ENCODE data around the gene MEIS1. TPM values are rescaled to one million over a fixed set of nuclear protein-coding genes. Genes with fewer than 3 reads are reported as not detected.

Gene MEIS1
- total and polyA plus RNA-seq, 2 of the 8 experiments (the other 6 are each of a cell fraction or from before 2014, with no cell fraction given), result 0.17 to 1.2 TPM

GRCh38 chr2:66604976-66605375 is 170.1 kb downstream of the MEIS1 start:
- Histone ChIP-seq H3K4me1 (replicated peaks in 1 of 4; ENCODE audit: control insufficient read depth in 3 of 4, insufficient read depth in 4 of 4, low read length in 3 of 4) (no peaks in the 10 kb centered on the region), H3K79me1 (ENCODE audit: low read depth, low read length) (no peaks in the 10 kb centered on the region), H3K18ac (ENCODE audit: extremely low read depth, low read length) (no peak overlapping the region), H3K27ac (ENCODE audit: low read depth, low read length) (no peak overlapping the region), H2AFZ (ENCODE audit: low read length) (no peak overlapping the region), H3K56ac (replicated peaks; ENCODE audit: insufficient read length, low read depth, low read length) (no peak overlapping the region), H3K4me2 (ENCODE audit: insufficient read depth in 1 of 2, low read depth in 2 of 2, low read length in 2 of 2) (no peak overlapping the region), H4K8ac (ENCODE audit: extremely low read depth, insufficient read depth, low read length) (no peak overlapping the region), H2AK5ac (ENCODE audit: low read depth, low read length) (no peak overlapping the region), H3K9me3 (ENCODE audit: insufficient read depth in 2 of 2, low read depth in 1 of 2, low read length in 1 of 2) (no peaks in the 10 kb centered on the region), H4K91ac (replicated peaks; ENCODE audit: insufficient read length, low read length) (no peak overlapping the region), H3K4ac (replicated peaks; ENCODE audit: insufficient read length, low read depth, low read length) (no peak overlapping the region), H4K20me1 (replicated peaks in 1 of 2; ENCODE audit: control insufficient read depth in 1 of 2, insufficient read depth in 2 of 2, low read length in 2 of 2) (no peaks in the 10 kb centered on the region), H3K36me3 (ENCODE audit: control insufficient read depth in 2 of 4, insufficient read depth in 4 of 4, low read length in 3 of 4) (no peaks in the 10 kb centered on the region), H2BK15ac (ENCODE audit: low read length) (no peak overlapping the region), H3K4me3 (ENCODE audit: extremely low read depth in 1 of 4, insufficient read depth in 2 of 4, low read depth in 3 of 4, low read length in 4 of 4) (no peak overlapping the region), H3K14ac (ENCODE audit: insufficient read length) (no peak overlapping the region), H3K23ac (ENCODE audit: insufficient read length) (no peak overlapping the region), H3K79me2 (ENCODE audit: control insufficient read depth in 1 of 2, insufficient read depth in 2 of 2, low read length in 2 of 2) (no peaks in the 10 kb centered on the region), H3K27me3 (replicated peaks in 1 of 4; ENCODE audit: control insufficient read depth in 3 of 4, extremely low read depth in 1 of 4, insufficient read depth in 3 of 4, low read length in 3 of 4) (no peaks in the 10 kb centered on the region), H2BK120ac (replicated peaks; ENCODE audit: low read depth, low read length) (no peak overlapping the region), H2BK20ac (ENCODE audit: low read length) (no peak overlapping the region), H2BK5ac (ENCODE audit: low read depth, low read length) (no peak overlapping the region), H2BK12ac (ENCODE audit: low read depth, low read length) (no peak overlapping the region), H3K23me2 (ENCODE audit: low read depth, low read length) (no peaks in the 10 kb centered on the region), H4K5ac (ENCODE audit: insufficient read length, low read depth, low read length) (no peak overlapping the region), H3K9ac (replicated peaks in 1 of 4; ENCODE audit: extremely low read depth in 1 of 4, low read depth in 3 of 4, low read length in 3 of 4) (no peak overlapping the region)
- no peak for DNase-seq (ENCODE audit: low read depth in 1 of 2, low spot score in 2 of 2)
- no peak for FAIRE-seq
- ChIA-PET POLR2A (ENCODE audit: partially characterized antibody) (no interaction called here), CTCF (ENCODE audit: partially characterized antibody) (interaction anchor here (1.1 kb wide), 1 partner anchor 24 kb away, joined by 4 read pairs; no protein-coding TSS in a partner anchor)
- WGBS, 2 experiments (ENCODE audit: extremely low coverage in 1 of 2, insufficient coverage in 1 of 2, insufficient read length in 1 of 2, insufficient replicate concordance in 2 of 2, low coverage in 1 of 2, low lambda C conversion rate in 2 of 2, missing lambda C conversion rate in 1 of 2), result 88% methylated on average over 7 of the region's 7 CpGs; no CpG with 5 or more reads in 1 of the 2 experiments
- TF ChIP-seq PHF8 (conservative IDR thresholded peaks at IDR 0.05; ENCODE audit: low read depth, low read length) (no peak), ZNF274 (IDR thresholded peaks at IDR 0.05; ENCODE audit: borderline replicate concordance, extremely low read depth, low read length) (no peak), CEBPB (IDR thresholded peaks at IDR 0.05; ENCODE audit: low read depth, low read length) (no peak), POLR2AphosphoS5 (IDR thresholded peaks at IDR 0.05; ENCODE audit: low read depth, low read length) (no peak), TBP (IDR thresholded peaks at IDR 0.05; ENCODE audit: low read depth, low read length) (no peak), JUN (IDR thresholded peaks at IDR 0.05; ENCODE audit: low read depth, low read length) (no peak), RBBP5 (IDR thresholded peaks at IDR 0.05; ENCODE audit: borderline replicate concordance, low read depth, low read length) (no peak), BACH1 (IDR thresholded peaks at IDR 0.05; ENCODE audit: low read length) (no peak), SAP30 (IDR thresholded peaks at IDR 0.05; ENCODE audit: insufficient read depth, insufficient replicate concordance, low read length) (no peak), SP2 (IDR thresholded peaks at IDR 0.05; ENCODE audit: low read length) (no peak), CHD2 (IDR thresholded peaks at IDR 0.05; ENCODE audit: low read length) (no peak), YY1 (IDR thresholded peaks at IDR 0.05; ENCODE audit: low read depth, low read length) (no peak), KDM5A (IDR thresholded peaks at IDR 0.05; ENCODE audit: low read length) (no peak), ATF3 (IDR thresholded peaks at IDR 0.05; ENCODE audit: insufficient read depth, low read depth, low read length) (no peak), CTBP2 (IDR thresholded peaks at IDR 0.05; ENCODE audit: borderline replicate concordance, insufficient read depth, insufficient read length, low read length) (no peak)

Measured in H1 (cell line).